ENCODE data around the gene TTC7B.

GRCh38 chr14:90566481-90566880, 249.7 kb downstream of the TTC7B start:
- TF ChIP-seq, protein P1, sequence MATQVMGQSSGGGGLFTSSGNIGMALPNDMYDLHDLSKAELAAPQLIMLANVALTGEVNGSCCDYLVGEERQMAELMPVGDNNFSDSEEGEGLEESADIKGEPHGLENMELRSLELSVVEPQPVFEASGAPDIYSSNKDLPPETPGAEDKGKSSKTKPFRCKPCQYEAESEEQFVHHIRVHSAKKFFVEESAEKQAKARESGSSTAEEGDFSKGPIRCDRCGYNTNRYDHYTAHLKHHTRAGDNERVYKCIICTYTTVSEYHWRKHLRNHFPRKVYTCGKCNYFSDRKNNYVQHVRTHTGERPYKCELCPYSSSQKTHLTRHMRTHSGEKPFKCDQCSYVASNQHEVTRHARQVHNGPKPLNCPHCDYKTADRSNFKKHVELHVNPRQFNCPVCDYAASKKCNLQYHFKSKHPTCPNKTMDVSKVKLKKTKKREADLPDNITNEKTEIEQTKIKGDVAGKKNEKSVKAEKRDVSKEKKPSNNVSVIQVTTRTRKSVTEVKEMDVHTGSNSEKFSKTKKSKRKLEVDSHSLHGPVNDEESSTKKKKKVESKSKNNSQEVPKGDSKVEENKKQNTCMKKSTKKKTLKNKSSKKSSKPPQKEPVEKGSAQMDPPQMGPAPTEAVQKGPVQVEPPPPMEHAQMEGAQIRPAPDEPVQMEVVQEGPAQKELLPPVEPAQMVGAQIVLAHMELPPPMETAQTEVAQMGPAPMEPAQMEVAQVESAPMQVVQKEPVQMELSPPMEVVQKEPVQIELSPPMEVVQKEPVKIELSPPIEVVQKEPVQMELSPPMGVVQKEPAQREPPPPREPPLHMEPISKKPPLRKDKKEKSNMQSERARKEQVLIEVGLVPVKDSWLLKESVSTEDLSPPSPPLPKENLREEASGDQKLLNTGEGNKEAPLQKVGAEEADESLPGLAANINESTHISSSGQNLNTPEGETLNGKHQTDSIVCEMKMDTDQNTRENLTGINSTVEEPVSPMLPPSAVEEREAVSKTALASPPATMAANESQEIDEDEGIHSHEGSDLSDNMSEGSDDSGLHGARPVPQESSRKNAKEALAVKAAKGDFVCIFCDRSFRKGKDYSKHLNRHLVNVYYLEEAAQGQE (IDR thresholded peaks at IDR 0.05; ENCODE audit: insufficient read depth in 1 of 2, low read depth in 2 of 2, low read length in 1 of 2), result no peak
- TF ChIP-seq CTCF (IDR thresholded peaks at IDR 0.05) (no peak), POLR2AphosphoS5 (IDR thresholded peaks at IDR 0.05; ENCODE audit: low read depth, low read length) (no peak), SIN3A (IDR thresholded peaks at IDR 0.05; ENCODE audit: borderline replicate concordance, insufficient read depth, low read depth, low read length) (no peak)
